A172 (cell line): ENCODE data around the gene PLEKHA7. TPM values are rescaled to one million over a fixed set of nuclear protein-coding genes. Genes with fewer than 3 reads are reported as not detected.

ENCODE experiments used
- DNase-seq: peaks from one replicate; pipeline ENCODE4 v3.0.0-alpha.2; 2015; ENCODE audit warnings: low spot score
- total RNA-seq: library from RNA; depleted of rRNA; stranded (reverse); fragments of >200 nt; shearing (Covaris generic); gene quantifications from 2 replicates; pipeline ENCODE4 v1.2.3, GENCODE V29; 2014

Gene PLEKHA7
- total RNA-seq, 1 experiment from 2014 or later: 1.3 TPM

- no peak for DNase-seq
These were observed 201.9 kb downstream of the PLEKHA7 start for GRCh38 chr11:16812274-16812673.

DNA sequence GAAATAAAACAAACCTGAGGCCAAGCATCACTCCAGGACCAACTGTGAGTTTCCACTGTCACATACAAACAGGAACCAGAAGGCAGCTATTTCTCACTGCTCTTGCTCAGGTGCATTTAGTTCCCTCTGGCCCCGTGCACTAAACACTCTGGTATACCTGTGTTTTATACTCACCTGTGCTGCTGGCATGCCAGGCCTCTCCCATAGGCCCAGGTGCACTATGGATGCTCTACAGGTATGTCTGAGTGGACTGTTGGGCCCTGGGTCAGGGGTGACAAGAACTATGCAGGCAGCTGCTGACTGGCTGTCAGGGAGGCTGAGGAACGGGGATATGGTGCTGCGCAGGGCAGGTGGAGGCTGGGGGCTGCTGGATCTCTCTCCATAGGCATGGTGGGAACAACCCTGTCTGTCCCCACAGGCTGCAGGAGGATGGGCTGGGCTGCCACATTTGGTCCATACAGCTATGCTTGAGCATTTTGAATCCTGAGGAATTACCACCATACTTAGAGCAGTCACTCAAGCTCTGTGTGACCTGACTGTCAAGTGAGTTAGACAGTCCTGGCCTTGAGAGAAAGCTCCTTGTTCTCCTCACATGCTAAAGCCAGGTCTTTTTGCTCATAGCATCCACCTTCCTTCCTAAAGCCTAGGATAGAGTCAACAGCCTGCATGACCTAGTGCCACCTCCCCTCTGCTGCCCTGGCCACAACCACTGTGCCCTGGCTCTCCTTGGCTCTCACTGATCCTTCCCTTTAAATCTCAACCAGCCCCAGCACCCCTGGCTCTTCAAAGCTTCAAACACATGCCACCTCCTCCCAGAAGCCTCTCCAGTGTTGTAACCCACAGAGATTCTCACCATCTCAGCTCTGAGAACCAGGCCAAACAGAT lies 202.8 kb downstream of the PLEKHA7 start:
- DNase-seq: no peak

GRCh38 chr11:16809886-16810668 lies 204.1 kb downstream of the PLEKHA7 start:
- DNase-seq: peak; percentile 33

GRCh38 chr11:16807306-16807705 lies 206.9 kb downstream of the PLEKHA7 start:
- no peak for DNase-seq

DNA sequence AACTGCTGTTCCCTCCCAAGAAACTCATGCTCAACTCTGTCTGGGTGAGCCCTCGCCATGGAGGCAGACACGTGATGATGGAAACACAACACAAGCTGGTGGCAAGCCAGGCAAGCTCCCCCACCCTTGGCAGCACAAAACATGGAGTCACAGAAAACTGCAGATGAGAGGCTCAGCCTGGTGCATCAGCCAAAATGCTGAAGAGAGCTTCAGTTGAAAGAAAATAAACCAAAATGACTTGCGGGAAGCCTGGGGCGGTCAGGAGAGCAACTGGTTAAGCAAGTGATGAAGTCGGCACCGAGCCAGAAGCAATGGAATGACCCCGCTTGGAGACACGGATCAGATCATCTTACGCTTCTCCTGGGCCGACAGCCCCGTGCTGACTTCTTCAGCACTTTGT lies 207.4 kb downstream of the PLEKHA7 start:
- DNase-seq: no peak

- DNase-seq: no peak
These were observed 208.3 kb downstream of the PLEKHA7 start for GRCh38 chr11:16805938-16806337.

DNA sequence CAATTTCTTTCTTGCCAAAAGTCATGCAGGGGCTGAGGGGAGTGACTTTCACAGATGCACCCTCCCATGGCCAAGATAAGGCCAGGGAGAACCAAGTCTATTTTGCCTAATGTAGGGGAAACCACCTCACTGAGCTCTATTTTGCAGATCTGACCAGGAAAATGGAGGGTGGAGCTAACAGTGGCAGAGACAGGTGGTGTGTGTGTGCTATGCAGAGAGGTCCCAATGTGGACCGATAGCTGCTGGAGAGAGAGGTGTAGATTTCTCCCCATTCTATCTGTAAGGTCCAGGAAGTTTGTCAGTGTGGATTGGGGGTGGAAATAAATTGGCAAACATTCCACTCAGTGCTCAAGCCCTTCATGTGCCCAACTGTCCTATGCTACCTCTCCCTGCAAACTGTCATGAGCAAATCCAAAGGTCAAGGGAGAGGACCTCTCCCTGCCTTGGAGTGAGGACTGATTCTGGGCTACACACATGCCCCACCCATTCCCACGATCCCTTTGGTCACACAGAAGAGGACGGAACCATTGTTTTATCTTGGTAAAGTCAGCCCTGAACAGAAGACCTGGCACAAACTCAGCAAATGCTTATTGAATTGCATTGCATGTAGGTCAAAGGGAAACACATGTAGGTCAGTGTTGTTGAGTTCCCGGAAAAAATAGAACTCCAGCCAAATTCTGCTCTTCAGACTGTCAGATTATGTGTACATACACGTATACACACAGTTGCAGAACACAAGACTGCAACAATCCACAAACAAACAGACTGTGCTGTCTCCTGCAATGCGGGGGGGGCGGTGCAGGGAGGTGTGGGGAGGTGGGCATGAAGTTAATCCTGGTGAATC lies 209.9 kb downstream of the PLEKHA7 start:
- DNase-seq: no peak

GRCh38 chr11:16801288-16801980 lies 212.8 kb downstream of the PLEKHA7 start:
- no peak for DNase-seq

GRCh38 chr11:16800382-16800781 lies 213.8 kb downstream of the PLEKHA7 start:
- DNase-seq: no peak

GRCh38 chr11:16799890-16800289 lies 214.3 kb downstream of the PLEKHA7 start:
- no peak for DNase-seq

DNA sequence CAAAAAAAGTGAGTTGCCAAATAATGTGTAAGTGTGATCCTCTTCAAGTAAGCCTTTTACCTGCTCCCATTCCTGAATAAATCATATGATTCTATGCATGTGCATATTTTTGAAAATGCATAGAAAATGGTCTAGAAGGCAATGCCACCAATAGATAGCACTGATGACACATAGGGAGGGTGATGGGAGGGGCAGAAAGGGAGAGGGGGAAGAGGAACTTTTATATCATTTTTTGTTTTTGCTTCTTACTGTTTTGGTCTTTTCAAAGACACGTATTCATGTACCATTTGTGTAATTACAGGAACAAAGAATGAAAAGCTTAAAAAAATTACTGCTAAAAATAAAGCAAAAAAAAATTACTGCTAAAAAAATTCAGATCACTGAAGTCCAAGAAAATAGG lies 215.0 kb downstream of the PLEKHA7 start:
- no peak for DNase-seq

GRCh38 chr11:16797776-16798175 lies 216.4 kb downstream of the PLEKHA7 start:
- DNase-seq: no peak

- no peak for DNase-seq
These were observed 217.9 kb downstream of the PLEKHA7 start for GRCh38 chr11:16796311-16796710.

DNA sequence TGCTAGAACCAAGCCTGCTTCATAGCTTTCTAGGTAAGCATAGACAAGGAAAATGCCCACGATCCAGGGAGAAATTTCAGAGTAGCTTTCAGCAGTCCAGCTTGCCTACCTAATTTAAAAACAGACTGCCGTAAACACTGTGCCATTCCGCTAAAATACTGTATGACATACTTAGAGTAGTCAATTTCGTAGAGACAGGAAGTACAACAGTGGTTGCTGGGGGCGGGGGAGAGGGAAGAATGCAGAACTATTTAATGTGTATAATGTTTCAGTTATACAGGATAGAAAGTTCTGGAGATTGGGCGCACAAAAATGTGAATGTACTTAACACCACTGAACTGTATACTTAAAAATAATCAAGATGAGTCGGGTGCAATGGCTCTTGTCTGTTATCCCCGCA lies 219.1 kb downstream of the PLEKHA7 start:
- no peak for DNase-seq

- no peak for DNase-seq
These were observed 220.0 kb downstream of the PLEKHA7 start for GRCh38 chr11:16794047-16794818.

- DNase-seq: no peak
These were observed 220.7 kb downstream of the PLEKHA7 start for GRCh38 chr11:16793511-16793910.

DNA sequence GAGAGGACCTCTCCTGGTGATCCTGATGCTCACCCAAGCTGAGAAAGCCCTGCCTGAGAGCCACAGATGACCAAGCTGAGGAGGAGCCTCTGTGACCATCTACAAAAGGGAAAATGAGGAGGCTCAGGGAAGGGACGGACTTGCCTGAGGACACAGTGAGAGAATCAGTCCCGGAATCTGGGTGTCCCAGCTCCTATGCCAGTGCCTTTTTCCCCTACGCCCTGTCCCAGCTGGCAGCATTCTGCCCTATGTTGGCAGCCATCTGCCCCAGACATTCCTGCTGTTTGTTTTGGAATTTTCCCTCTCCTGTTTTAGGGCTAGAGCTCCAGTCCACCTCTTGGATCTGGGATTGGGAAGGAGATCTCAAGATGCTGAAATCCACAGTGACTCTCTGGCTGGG lies 221.2 kb downstream of the PLEKHA7 start:
- no peak for DNase-seq

DNA sequence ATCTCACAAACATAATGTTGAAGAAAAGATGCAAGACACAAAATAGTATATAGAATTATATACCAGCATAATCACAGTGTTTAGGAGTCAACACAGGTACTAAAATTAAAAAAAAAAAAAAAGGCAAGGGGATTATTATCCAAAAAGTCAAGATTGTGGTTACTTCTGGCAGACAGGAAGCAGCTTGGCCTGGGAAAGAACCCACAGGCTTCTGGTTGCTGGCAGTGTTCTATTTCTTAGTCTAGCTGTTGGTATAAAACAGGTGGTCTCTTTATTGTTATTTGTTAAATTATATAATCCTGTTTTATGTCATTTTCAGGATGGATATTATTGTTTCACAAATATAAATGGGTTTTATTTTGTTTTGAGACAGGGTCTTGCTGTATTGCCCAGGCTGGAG lies 221.8 kb downstream of the PLEKHA7 start:
- DNase-seq: peak; percentile 33

GRCh38 chr11:16791191-16791961 lies 222.8 kb downstream of the PLEKHA7 start:
- peak; percentile 96 for DNase-seq
